ENCODE measurements around the gene SCD5. TPM values are rescaled to one million over a fixed set of nuclear protein-coding genes. Genes with fewer than 3 reads are reported as not detected.
A peak's percentile ranks its signal among the peaks of the same experiment; 100 is the strongest.

SCD5 gene
- total RNA-seq, 2 donors from 2014 or later = 11.9 to 16.7 TPM

- peak; percentile 34 for DNase-seq (ENCODE audit: low spot score)
- intact Hi-C loops (cut with DNase I) = no loop called here
These were observed 20.6 kb downstream of the SCD5 start for GRCh38 chr4:82777857-82778525.

DNA sequence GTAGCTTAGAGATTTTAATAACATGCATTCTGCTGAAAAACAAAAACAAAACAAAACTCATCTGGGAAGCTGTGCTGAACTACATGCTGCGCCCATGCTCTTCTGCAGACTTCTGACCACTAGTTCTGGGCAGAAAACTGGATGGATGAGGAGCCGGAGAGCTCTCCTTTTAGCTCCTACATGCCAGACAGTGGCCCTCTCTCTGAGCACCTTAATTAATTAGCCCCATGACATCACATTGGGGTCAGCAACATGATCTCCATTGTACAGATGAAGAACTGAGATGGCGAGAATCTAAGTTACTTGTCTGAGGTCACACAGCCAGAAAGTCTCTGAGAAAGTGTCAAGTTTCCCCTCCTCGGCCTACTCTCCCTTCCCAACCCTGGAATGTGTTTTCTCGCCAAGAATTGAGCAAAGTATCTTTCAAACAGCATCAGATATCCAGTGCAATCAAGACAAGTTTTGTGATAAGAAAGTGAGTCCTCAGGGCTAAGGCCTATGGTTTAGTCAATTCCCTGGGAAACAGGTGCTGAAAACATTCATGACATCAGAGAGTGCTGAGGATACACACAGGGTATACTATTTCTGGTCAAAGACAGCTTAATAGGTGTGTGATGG is 21.6 kb downstream of the SCD5 start:
- intact Hi-C loops (cut with DNase I) = no loop called here
- no peak for DNase-seq (ENCODE audit: low spot score)

DNA sequence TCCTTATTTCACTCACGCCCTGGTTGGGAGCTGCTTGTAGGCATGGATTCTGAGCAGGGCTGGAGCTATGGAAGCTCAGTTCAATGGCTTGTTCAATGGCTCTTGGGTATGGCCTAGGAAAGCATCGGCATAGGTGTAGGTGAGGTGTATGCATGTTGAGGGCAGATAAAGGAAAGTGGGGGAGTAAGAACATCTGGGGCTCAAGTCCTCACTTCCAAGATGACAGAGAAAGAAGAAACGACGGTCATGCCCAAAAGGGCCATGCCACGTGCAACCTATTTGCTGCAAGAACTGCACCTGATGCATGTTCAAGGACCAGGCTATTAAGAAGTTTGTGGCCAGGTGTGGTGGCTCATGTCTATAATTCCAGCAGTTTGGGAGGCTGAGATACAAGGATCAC is 23.4 kb downstream of the SCD5 start:
- intact Hi-C loops (cut with DNase I) = no loop called here
- no peak for DNase-seq (ENCODE audit: low spot score)

DNA sequence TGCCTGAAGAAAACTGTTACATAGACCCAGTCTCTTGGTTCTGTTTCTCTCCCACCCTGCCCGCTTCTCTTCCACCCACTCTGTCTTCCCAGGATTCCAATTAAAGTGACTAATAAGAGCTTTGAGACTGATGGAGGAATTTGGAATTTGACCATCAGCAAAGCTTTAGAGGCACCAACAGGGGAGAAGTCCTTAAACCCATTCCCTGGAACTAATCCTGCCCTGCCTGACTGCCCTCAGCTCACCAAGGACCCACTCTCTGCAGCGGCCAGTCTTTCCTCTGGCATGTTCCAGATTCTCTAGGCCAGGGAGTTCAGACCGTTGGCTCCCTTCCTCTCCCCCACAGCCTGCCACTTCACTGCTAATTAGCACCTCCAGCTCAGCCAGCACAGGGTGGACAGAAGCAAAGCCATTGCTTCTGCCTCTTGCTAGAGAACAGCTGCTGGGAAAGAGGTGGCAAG is 23.9 kb downstream of the SCD5 start:
- intact Hi-C loops (cut with DNase I) = no loop called here
- DNase-seq (ENCODE audit: low spot score) = no peak

GRCh38 chr4:82773057-82773456 is 25.5 kb downstream of the SCD5 start:
- no peak for DNase-seq (ENCODE audit: low spot score)
- intact Hi-C loops (cut with DNase I) = no loop called here

DNA sequence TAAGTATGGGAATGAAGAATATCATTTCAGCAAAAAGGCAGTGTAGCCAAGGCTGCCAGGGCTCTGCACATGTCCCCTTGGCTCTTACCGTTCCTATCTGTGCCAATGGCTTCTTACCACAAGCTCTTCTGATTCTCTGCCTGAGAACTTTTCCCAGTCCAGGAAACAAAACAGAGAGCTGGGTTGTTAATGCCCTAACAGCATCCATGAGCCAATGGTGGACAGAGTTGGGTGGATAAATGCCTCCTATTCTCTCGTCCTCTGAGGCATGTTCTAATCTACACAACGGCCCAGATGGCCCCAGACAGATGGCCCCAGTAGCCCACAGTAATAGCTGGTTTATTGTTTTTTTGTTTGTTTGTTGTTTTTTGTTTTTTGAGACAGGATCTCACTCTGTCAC is 28.0 kb downstream of the SCD5 start:
- no peak for DNase-seq (ENCODE audit: low spot score)
- intact Hi-C loops (cut with DNase I) = no loop called here

GRCh38 chr4:82765134-82765533 is 33.5 kb downstream of the SCD5 start:
- no peak for DNase-seq (ENCODE audit: low spot score)
- intact Hi-C loops (cut with DNase I) = no loop called here

GRCh38 chr4:82761229-82761628 is 37.4 kb downstream of the SCD5 start:
- no peak for DNase-seq (ENCODE audit: low spot score)
- intact Hi-C loops (cut with DNase I) = no loop called here

DNA sequence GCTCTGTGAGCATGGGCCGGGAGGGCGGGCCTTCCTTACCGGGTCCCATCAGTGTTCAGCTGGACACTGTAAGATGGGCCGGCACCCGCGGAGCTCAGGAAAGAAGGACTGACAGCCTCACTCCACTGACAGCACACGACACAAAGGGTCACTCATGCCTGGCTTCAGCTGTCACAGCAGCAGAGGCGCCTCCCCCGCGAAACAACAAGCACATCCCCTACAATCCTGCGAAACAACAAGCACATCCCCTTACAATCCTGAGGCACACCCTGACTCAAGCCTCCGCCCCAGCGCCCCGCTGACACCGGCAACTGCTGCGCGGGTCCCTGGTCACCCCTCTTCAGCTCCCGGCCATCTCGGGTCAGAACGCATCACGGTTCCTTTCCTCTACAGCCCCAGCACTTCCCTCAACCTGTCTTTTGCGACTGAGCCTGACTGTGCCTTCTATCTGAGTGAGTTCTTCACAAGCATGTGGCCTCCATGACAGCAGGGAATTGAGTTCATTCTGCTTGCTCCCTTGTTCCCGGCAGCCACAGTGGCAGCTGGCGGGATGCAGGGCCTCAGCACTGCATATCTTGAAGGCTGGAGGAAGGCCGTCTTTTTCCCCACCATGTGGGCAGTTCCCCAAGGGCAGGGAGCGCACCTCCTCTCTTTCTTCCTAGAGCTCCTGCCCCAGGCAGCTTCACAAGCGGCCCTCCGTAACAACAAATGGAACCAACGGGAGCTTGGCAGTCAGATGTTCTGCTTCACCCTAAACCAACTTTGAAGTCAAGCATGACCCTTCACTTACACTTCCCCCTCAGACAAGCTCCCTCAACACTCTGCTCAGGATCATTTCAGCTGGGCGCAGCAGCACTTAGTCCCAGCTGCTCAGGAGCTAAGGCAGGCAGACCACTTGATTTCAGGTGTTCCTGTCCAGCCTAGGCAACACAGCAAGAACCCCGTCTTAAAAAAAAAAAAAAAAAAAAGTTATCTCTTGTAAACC is 39.6 kb downstream of the SCD5 start:
- DNase-seq (ENCODE audit: low spot score) = no peak

GRCh38 chr4:82756061-82756460 is 42.5 kb downstream of the SCD5 start:
- intact Hi-C loops (cut with DNase I) = no loop called here
- DNase-seq (ENCODE audit: low spot score) = no peak

More for the DNA sequence above, 39.6 kb downstream of the SCD5 start:
- intact Hi-C loops (cut with DNase I) = no loop called here

- intact Hi-C loops (cut with DNase I) = no loop called here
These were observed 42.9 kb downstream of the SCD5 start for GRCh38 chr4:82755650-82756049.

DNA sequence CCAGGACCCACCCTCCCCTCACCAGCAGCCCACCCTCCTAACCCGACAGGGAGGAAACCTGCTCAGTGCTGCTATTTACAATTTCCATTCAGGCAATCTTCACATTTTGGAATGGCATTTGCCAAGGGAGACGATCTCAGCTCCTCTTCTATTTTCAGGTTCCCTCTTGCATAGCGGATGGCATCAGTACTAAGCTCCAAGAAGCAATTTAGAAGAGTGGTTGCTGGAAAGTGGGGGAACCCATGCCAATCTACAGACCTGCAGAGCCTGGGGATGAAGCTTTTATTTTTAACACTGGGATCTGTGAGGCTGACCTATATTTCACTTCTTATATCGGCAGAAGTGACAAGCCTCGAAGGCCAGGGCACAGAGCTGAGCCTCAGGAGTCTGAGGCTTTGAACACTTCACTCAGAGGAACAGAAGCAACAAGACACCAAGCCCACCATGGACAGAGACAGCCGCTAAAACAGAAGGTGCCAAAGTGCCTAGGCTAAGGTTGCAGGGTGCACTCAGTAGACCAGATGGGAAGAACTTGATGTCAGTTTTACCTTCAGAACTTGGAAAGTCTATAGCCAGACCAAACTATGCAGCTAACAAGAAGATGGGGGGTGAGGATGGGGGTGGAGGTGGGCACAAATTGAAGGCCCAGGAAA is 44.0 kb downstream of the SCD5 start:
- intact Hi-C loops (cut with DNase I) = no loop called here
- DNase-seq (ENCODE audit: low spot score) = no peak

More at GRCh38 chr4:82755650-82756049, 42.9 kb downstream of the SCD5 start:
- no peak for DNase-seq (ENCODE audit: low spot score)

- intact Hi-C loops (cut with DNase I) = no loop called here
These were observed 44.7 kb downstream of the SCD5 start for GRCh38 chr4:82753725-82754410.

GRCh38 chr4:82753238-82753637 is 45.4 kb downstream of the SCD5 start:
- intact Hi-C loops (cut with DNase I) = no loop called here
- DNase-seq (ENCODE audit: low spot score) = no peak

More at GRCh38 chr4:82753725-82754410, 44.7 kb downstream of the SCD5 start:
- peak; percentile 88 for DNase-seq (ENCODE audit: low spot score)

DNA sequence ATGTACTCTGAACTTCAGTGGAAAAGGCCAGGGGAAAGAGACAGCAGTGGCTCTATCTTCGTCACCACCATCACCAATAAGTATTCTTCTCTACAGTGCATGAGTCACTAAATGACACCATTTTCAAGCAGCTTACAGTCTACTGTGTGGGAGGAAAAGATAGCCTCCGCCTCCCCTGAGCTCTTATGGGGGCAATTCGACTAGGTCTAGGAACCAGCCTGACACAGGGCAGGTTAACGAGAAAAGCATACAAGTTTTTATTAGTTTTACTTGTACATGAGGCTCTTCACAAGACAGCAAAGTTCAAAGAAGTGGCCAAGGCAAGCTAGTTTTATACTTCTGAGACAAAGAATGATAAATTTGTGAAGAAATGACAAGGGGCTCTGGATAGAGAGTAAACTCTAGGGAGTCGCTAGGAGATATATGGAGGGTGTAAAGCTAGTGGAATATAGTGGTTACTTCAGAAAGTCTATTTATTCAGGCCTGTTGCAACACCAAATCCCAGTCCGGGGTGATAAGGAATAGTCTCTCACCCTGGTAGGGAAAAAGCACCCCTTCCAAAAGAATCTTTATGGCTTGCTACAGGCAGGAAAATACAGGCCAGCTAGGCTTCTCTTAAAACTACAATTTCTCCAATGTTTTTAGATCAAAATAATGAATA is 49.7 kb downstream of the SCD5 start:
- no peak for DNase-seq (ENCODE audit: low spot score)
- intact Hi-C loops (cut with DNase I) = no loop called here

GRCh38 chr4:82747686-82748575 is 50.7 kb downstream of the SCD5 start:
- intact Hi-C loops (cut with DNase I) = no loop called here
- DNase-seq (ENCODE audit: low spot score) = no peak

Data from posterior vena cava (tissue), 2 donors.